ENCODE data around the gene PSME3. TPM values are rescaled to one million over a fixed set of nuclear protein-coding genes. Genes with fewer than 3 reads are reported as not detected.

Gene PSME3
- total and polyA plus RNA-seq, 8 donors: 66.2 to 131 (median 80.5) TPM

GRCh38 chr17:42798383-42799380, 34.5 kb upstream of the PSME3 start, which contains the start of the genes CNTD1 and COA3:
Gene CNTD1, plus strand, starts transcription at chr17:42798861. Its CDS starts 207 bp downstream, at chr17:42799068.
Gene COA3, minus strand, starts transcription at chr17:42798704. Its CDS starts 23 bp downstream, at chr17:42798681.
- peak; percentile 76 to 96 (median 89) for DNase-seq
- H3K4me3 ChIP-seq: peak within 1 kb of the TSS; percentile 81 to 82
- H3K27me3 ChIP-seq: no peaks in the 10 kb centered on the region
- intact Hi-C loops (cut with DNase I): no loop called here
- H3K27ac ChIP-seq: peak within 1 kb of the TSS; percentile 68 to 70
- ATAC-seq: peak; percentile 97
- TF ChIP-seq CTCF (IDR thresholded peaks at IDR 0.05): no peak
- H3K4me1 ChIP-seq: peaks cover 13 to 23% of the 10 kb centered on the region in 2 donors
- no peaks in the 10 kb centered on the region for H3K9me3 ChIP-seq
- H3K36me3 ChIP-seq: peaks cover 0 to 7% of the 10 kb centered on the region in 2 donors

- TF ChIP-seq CTCF (IDR thresholded peaks at IDR 0.05): no peak
- Histone ChIP-seq H3K4me1 (peaks cover 0 to 6% of the 10 kb centered on the region in 2 donors), H3K4me3 (no peak overlapping the region), H3K27ac (no peak overlapping the region), H3K36me3 (no peaks in the 10 kb centered on the region), H3K27me3 (no peaks in the 10 kb centered on the region), H3K9me3 (no peaks in the 10 kb centered on the region)
- intact Hi-C loops (cut with DNase I): no loop called here
- ATAC-seq (no peak), DNase-seq (no peak)
Observed at GRCh38 chr17:42803074-42803883, 29.9 kb upstream of the PSME3 start.

- Histone ChIP-seq H3K36me3 (peaks cover 0 to 16% of the 10 kb centered on the region in 2 donors), H3K27me3 (no peaks in the 10 kb centered on the region), H3K4me3 (no peak overlapping the region), H3K9me3 (no peaks in the 10 kb centered on the region), H3K27ac (no peak overlapping the region), H3K4me1 (no peaks in the 10 kb centered on the region)
- intact Hi-C loops (cut with DNase I): no loop called here
- TF ChIP-seq CTCF (IDR thresholded peaks at IDR 0.05): no peak
- ATAC-seq (peak; percentile 75), DNase-seq (peak in 1 of 4 donors; percentile 63)
Observed at GRCh38 chr17:42804918-42805367, 28.3 kb upstream of the PSME3 start.

GRCh38 chr17:42806249-42806648, 26.9 kb upstream of the PSME3 start:
- Histone ChIP-seq H3K36me3 (peaks cover 0 to 29% of the 10 kb centered on the region in 2 donors), H3K9me3 (no peaks in the 10 kb centered on the region), H3K27me3 (no peaks in the 10 kb centered on the region), H3K4me1 (no peaks in the 10 kb centered on the region), H3K4me3 (no peak overlapping the region), H3K27ac (no peak overlapping the region)
- TF ChIP-seq CTCF (IDR thresholded peaks at IDR 0.05): no peak
- DNase-seq (no peak), ATAC-seq (no peak)
- intact Hi-C loops (cut with DNase I): no loop called here
